NB4 (cell line): ENCODE measurements around the gene INS.

Experiments used
- CTCF ChIP-seq: IDR thresholded peaks from one replicate; pipeline ENCODE4 v1.5.1; 2012; ENCODE audit warnings: low read depth, low read length
- MYC ChIP-seq: IDR thresholded peaks from 2 replicates; pipeline ENCODE4 v1.6.1; 2011; ENCODE audit warnings: low read depth, low read length
- POLR2A ChIP-seq: IDR thresholded peaks from 2 replicates; pipeline ENCODE4 v1.6.1; 2011; ENCODE audit warnings: mild to moderate bottlenecking; ENCODE audit not compliant: insufficient read length; ENCODE audit errors: extremely low read depth

DNA sequence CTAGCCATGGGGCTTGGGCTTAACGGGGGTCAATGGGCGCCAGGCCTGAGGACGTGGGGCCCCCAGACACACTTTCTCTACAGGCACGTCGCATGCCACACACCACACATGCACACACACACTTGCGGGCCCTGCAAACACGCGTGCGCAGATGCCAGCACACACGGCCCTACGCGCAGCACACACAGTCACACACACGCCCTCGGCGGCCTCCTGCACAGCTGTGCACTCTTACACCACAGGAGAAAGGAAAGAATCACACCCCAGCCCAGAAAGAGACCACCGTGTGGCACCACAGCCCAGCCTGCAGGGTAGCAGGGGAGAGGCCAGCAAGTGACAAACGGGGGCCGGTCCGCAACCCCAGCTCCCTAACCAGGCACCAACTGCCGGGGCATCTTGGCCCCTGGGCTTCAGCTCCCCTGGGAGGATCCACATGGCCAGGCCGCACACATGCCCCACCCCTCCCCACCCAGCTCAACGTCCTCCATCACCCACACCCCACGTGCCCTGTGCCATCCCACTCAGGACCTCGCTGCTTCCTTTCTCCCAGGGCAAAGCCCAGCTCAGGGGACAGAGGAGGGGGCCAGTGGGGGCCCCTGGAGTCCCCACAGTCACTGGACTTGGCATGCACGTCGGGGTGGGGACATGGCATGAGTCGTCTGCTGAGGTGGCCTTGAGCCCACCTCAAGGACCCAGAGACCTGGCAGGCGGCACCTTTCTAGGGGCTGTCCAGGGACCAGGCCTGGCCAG, 36.9 kb upstream of the INS start:
- TF ChIP-seq CTCF (no peak), POLR2A (no peak), MYC (no peak; the same call in 1 of the 2 replicates)
